Ascending aorta (tissue), 2 donors: Measurements from ENCODE around the gene TLCD3A. TPM values are rescaled to one million over a fixed set of nuclear protein-coding genes. Genes with fewer than 3 reads are reported as not detected.

Experiments
- DNase-seq, 2 donors: peaks; one replicate each; pipeline ENCODE4 v3.0.0-alpha.2; 2019; ENCODE audit warnings: low spot score in 2 of 2
- H3K27ac ChIP-seq, 2 donors: fragments of 200-600 bp; sonication (generic); one replicate each; pipeline ENCODE4 v1.5.1; 2016 to 2017; ENCODE audit warnings: mild to moderate bottlenecking in 1 of 2
- H3K27me3 ChIP-seq: fragments of 200-600 bp; sonication (generic); one replicate; pipeline ENCODE4 v1.5.1; 2017
- H3K36me3 ChIP-seq, 2 donors: fragments of 200-600 bp; sonication (generic); one replicate each; pipeline ENCODE4 v1.5.1; 2016
- H3K4me1 ChIP-seq, 2 donors: fragments of 200-600 bp; sonication (generic); one replicate each; pipeline ENCODE4 v1.5.1; 2016 to 2017; ENCODE audit warnings: mild to moderate bottlenecking in 1 of 2
- H3K4me3 ChIP-seq, 2 donors: fragments of 200-600 bp; sonication (generic); one replicate each; pipeline ENCODE4 v1.5.1; 2016 to 2017; ENCODE audit warnings: mild to moderate bottlenecking in 1 of 2
- H3K9me3 ChIP-seq, 2 donors: fragments of 200-600 bp; sonication (generic); one replicate each; pipeline ENCODE4 v1.5.1; 2016
- CTCF ChIP-seq, 3 experiments: fragments of 200-600 bp in 2 of 3; fragments of 450-650 bp in 1 of 3; sonication (generic) in 2 of 3; IDR thresholded peaks; one replicate each; pipeline ENCODE4 v1.5.1; 2016 to 2019; ENCODE audit warnings: antibody characterized with exemption in 3 of 3, mild to moderate bottlenecking in 1 of 3, moderate library complexity in 1 of 3
- intact Hi-C: fragments of 100-400 bp; cut with DNase I; formaldehyde crosslinking; loops from one replicate; pipeline ENCODE4 v1.15.1; 2023
- total RNA-seq: library from RNA; depleted of rRNA; stranded (reverse); fragments of >200 nt; gene quantifications from one replicate; pipeline ENCODE4 v1.1.0, GENCODE V29; 2016

The TLCD3A gene
- total RNA-seq, 1 donor from 2014 or later, result 21.9 TPM

DNA sequence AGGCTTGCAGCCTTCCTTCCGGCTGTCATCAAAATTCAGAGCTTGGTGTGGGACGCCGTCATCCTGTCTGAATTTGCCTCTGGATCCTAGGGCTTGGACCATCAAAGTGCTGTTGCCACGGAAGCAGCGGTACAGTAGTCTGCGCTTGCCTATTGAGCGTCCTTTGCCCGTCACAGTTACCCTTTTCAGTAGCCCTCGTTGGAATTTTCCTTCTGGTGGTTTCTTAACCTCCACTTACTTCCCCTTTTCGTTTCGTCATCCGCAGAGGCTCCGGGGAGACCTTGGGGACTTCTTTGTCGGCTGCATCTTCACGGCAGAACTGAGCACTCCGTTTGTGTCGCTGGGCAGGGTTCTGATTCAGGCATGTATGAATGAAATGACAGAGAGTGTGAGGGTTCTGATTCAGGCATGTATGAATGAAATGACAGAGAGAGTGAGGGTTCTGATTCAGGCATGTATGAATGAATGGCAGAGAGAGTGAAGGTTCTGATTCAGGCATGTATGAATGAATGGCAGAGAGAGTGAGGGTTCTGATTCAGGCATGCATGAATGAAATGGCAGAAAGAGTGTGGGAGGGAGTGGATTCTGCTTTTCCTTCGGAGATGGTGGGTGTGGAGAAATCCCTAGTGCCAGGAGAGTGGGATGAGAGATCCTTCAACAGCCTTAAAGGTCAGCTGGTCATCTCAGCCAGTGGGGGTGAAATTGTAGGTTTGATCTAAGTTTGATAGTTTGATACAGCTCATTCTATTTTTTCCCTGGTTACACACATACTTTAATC lies 8.0 kb downstream of the TLCD3A start:
- no peaks in the 10 kb centered on the region for H3K4me1 ChIP-seq
- no peaks in the 10 kb centered on the region for H3K27me3 ChIP-seq
- H3K4me3 ChIP-seq, result no peak overlapping the region
- intact Hi-C loops, result no loop called here
- no peak for DNase-seq
- peaks cover 32 to 42% of the 10 kb centered on the region in 2 donors for H3K36me3 ChIP-seq
- TF ChIP-seq CTCF (IDR thresholded peaks at IDR 0.05), result no peak
- no peak overlapping the region for H3K27ac ChIP-seq
- H3K9me3 ChIP-seq, result no peaks in the 10 kb centered on the region

GRCh38 chr17:742147-742793 lies 9.9 kb downstream of the TLCD3A start:
- no peaks in the 10 kb centered on the region for H3K9me3 ChIP-seq
- no peak for DNase-seq
- intact Hi-C loops, result no loop called here
- no peak overlapping the region for H3K27ac ChIP-seq
- no peaks in the 10 kb centered on the region for H3K27me3 ChIP-seq
- H3K4me1 ChIP-seq, result no peaks in the 10 kb centered on the region
- H3K4me3 ChIP-seq, result no peak overlapping the region
- peaks cover 50 to 60% of the 10 kb centered on the region in 2 donors for H3K36me3 ChIP-seq
- no peak for TF ChIP-seq CTCF (IDR thresholded peaks at IDR 0.05)

DNA sequence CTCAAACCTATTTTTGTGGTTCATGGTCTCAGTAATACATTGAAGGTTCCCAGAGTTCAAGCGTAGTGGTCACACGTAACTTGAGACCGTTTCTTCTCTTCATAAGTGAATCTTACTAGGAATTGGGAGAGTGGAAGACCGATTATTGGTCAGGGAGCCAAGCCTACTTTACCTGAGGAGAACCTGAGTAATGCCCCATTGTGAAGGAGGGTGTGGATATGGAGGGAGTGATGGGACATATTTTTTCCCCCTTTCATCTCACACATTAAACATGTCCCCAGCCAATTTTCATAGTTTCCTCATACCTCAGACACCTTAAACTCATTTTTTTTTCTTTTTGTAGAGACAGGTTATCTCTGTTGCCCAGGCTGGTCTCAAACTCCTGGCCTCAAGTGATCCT lies 10.7 kb downstream of the TLCD3A start:
- Histone ChIP-seq H3K27ac (no peak overlapping the region), H3K4me1 (no peaks in the 10 kb centered on the region), H3K27me3 (no peaks in the 10 kb centered on the region), H3K9me3 (no peaks in the 10 kb centered on the region), H3K36me3 (peaks cover 58 to 68% of the 10 kb centered on the region in 2 donors), H3K4me3 (no peak overlapping the region)
- TF ChIP-seq CTCF (IDR thresholded peaks at IDR 0.05), result no peak
- no peak for DNase-seq
- intact Hi-C loops, result no loop called here

DNA sequence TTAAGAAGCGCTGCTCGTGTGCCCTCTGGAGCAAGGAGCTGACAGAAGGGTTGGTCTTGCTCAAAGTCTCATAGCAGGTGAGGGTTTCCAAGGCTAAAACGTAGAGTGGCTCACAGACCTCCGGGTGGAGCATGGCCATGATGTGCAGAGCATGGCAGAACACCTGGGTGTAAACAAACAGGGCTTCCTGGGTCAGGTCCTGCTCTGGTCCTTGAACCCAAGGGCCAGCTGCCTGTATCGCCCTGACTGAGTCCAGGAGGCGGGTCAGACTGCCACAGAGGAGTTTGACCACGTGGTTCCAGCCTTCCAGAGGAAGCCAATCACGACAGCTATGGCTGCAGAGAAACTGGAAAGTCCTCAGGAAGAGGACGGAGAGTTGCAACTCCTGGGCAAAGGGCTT lies 12.5 kb downstream of the TLCD3A start:
- intact Hi-C loops, result no loop called here
- H3K36me3 ChIP-seq, result peaks cover 58 to 68% of the 10 kb centered on the region in 2 donors

GRCh38 chr17:745406-745805 lies 13.0 kb downstream of the TLCD3A start:
- intact Hi-C loops, result no loop called here
- no peak for TF ChIP-seq CTCF (IDR thresholded peaks at IDR 0.05)
- H3K36me3 ChIP-seq, result peaks cover 58 to 68% of the 10 kb centered on the region in 2 donors
- H3K27me3 ChIP-seq, result no peaks in the 10 kb centered on the region
- H3K4me1 ChIP-seq, result peaks cover 0 to 1% of the 10 kb centered on the region in 2 donors
- no peak overlapping the region for H3K27ac ChIP-seq
- no peaks in the 10 kb centered on the region for H3K9me3 ChIP-seq
- DNase-seq, result no peak
- H3K4me3 ChIP-seq, result no peak overlapping the region

More for the DNA sequence above, 12.5 kb downstream of the TLCD3A start:
- TF ChIP-seq CTCF (IDR thresholded peaks at IDR 0.05), result no peak
- DNase-seq, result no peak
- Histone ChIP-seq H3K27me3 (no peaks in the 10 kb centered on the region), H3K4me3 (no peak overlapping the region), H3K4me1 (no peaks in the 10 kb centered on the region), H3K27ac (no peak overlapping the region), H3K9me3 (no peaks in the 10 kb centered on the region)
